ENCODE data around the gene GDPD5.

- TF ChIP-seq POLR2A (IDR thresholded peaks at IDR 0.05), result no peak
- TF ChIP-seq CTCF (IDR thresholded peaks at IDR 0.05), result no peak
- no peak for TF ChIP-seq POLR2AphosphoS5 (IDR thresholded peaks at IDR 0.05; ENCODE audit: insufficient read depth in 1 of 2, low read depth in 1 of 2)
Observed at GRCh38 chr11:75563501-75563977, 37.8 kb upstream of the GDPD5 start.

Measured in vagina (tissue), 2 donors.